CD4-positive, alpha-beta T cell treated with Interleukin-1 beta for 1 hour (primary cell): ENCODE results near the gene DSTN.

Experiments
- DNase-seq, 2 donors: peaks; one replicate each; pipeline ENCODE4 v3.0.0-alpha.2; 2020 to 2022

DSTN gene

DNA sequence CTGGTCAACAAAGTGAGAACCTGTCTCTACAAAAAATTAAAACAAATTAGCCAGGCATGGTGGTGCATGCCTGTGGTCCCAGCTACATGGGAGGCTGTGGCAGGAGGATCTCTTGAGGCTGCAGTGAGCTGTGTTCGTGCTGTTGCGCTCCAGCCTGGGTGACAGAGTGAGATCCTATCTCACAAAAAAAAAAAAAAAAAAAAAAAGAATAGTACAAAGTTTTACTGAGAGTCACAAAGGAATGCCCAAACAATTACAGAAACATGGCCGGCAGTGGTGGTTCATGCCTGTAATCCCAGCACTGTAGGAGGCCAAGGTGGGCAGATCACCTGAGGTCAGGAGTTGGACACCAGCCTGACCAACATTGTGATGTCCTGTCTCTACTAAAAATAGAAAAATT is 14.8 kb upstream of the DSTN start:
- no peak for DNase-seq

DNA sequence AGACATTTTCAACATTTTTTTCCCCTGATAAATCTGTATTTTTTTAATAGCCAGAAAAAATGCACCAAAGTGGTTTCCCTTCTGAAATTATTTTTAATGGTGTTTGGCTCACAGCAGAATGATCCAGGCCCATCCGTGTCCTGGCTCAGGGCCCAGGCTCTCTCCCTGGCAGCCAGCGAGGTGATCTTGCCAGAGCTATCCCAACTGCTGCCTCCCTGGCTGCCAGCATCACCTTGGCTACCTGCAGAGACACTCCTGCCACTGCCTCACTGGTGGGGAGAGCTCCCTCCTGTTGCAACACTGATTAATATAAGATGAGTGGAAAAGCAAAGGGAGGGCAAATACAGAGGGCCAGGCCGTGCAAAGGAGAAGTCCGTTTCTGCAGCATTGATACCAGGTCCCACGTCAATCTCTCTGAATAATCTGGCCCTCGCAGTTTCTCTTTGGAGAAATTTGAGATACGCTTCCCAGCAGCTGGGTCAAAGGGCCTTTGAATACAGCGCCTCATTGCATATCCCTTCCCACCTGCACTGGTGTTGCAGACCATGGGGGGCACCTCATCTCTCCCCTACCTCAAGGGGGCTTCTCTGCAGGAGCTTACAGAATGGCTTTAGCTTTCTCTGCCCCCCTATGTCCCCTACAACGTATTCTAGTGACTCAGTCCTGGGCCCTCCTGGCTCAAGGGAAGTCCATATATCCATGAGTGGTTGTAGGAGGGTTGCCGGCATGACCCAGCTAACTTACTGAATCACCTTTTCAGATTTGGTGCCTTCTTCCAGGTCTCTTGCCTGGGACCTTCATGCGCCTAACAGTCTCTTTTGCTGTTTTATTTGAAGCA is 12.8 kb upstream of the DSTN start:
- DNase-seq, result no peak

DNA sequence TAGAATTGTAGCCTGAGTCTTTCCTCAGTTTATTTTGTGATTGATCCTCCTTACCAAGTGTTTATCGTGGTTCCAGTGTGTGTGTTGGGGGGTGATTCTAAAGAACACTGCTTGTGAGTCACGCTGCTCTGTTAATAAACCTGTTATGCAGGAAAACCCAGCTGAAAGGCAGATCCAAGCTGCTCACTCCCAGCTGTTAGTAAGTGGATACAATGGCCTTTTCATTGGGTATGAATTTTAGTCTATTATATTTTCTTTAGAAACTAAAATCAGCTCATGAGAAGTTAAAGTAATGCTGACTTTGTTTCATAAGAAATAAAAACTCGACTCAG is 12.2 kb upstream of the DSTN start:
- no peak for DNase-seq

DNA sequence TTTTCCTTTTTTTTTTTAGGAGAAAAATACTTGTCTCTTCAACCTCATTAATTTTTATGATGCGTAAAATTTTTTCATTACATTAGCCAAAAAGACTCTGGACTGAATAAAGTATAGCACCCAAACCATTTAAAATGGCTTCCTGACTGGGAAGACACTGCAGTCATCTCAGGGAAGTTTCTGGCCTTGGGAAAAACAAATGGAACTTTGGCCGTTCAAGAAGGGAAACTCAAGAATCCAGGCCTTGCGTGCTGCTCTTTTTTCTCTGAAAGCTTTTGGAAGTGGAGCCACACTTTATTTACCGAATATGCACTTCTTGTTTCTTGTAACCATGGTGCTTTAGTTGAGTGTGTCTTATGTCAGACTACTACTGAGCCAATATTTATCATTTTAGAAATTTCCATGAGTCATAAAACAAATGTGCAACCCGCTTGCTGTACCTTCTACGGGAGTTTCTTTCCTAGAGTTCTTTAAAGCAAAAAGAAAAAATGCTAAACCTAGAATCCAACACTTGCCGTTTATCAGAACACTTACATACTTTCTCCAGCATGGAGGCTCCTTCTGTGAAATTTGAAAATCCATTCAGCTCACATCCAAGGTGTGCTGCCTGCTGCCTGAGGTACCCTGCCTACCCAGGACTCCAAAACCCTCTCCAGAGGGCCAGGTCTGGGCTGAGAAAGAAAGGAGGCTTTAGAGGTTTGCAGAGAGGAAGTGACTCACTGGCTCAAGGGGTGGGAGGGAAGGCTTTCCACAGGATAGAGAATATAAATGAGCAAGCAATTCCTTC is 11.5 kb upstream of the DSTN start:
- DNase-seq, result peak in 1 of 2 donors; percentile 9

DNA sequence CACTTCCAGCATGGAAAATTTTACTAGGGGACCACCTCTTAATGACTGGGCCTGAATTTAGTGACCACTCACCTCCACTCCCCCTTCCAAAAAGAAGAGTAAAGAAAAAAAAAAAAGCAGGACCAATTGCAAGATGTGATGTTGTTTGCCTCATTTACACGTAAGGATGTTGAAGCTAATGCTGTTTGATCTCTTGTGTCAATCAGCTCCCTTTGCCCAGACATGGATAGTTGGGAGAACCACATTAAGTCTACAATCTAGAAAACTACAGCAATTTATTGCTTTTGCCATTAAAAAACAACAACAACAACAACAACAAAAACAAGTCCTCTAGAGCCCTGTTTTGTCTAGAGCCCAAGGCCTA is 11.0 kb upstream of the DSTN start:
- DNase-seq, result no peak

DNA sequence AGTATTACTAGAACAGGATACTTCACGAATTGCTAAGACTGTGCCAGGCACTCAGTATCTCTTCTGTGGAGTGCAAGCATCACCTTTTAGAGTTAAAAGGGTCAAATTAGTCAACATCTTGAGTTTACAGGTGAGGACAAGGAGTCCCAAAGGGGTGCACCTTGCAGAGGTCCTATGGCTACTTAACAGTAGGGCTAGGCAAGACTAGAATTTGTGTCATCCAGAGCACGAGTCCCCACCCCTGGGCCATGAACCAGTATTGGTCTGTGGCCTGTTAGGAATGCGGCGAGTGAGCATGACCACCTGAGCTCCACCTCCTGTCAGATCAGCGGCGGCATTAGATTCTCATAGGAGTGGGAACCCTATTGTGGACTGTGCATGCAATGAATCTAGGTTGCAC is 10.5 kb upstream of the DSTN start:
- DNase-seq, result no peak

DNA sequence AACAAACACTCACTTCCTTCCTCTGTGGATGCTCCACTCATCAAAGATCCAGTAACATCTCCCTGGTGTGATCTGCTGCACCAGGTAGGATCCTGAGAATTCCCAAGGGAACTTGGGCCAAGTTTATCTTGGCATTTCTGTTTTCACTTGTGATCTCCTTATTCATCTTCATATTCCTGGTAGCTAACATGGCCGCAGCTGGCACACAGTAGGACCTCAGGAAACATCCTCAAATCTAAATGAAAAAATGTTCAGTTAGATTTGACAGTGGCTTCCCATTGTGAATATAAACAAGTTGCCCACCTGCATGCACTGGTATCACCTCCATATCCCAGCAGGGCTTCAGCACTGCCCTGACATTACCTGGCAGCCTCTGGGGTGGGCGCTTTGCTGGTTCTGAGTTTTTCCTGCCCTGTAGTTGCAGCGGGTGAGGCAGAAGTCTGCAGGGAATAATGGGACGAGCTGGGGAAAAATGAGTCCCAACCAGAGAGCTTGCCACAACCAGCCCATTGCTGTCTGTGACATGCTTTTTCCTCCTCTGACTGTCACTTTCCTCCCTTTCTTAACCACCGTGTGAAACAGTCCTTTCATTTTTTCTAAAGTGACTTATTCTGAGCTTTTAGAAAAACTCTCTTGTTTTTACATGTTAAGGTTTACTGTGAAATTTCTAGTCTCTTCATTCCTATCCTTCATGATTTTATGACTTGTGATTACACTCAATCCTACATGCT is 9.4 kb upstream of the DSTN start:
- DNase-seq, result no peak

DNA sequence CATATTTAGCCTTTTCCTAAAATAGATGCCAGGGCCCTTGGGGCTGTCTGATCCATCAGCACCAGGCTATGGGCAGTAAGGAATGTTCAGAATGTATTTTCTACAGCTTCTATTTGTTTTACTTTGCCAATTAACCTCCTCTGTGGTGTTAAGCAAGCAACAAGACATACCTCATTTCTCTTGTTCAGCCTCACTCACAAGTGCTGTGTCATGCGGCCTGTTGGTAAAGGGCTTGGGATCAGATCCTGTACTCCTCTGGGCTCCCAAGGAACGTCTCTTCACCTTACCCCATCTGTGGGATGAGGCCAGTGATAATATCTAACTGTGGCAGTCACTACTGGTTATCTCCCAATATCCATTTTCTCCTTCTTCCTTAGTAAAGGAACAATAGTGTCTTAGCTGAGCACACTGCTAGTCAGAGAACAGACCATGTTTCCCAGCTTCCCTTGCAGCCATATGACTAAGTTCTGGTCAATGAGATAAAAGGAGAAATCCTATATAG is 7.0 kb upstream of the DSTN start:
- no peak for DNase-seq

DNA sequence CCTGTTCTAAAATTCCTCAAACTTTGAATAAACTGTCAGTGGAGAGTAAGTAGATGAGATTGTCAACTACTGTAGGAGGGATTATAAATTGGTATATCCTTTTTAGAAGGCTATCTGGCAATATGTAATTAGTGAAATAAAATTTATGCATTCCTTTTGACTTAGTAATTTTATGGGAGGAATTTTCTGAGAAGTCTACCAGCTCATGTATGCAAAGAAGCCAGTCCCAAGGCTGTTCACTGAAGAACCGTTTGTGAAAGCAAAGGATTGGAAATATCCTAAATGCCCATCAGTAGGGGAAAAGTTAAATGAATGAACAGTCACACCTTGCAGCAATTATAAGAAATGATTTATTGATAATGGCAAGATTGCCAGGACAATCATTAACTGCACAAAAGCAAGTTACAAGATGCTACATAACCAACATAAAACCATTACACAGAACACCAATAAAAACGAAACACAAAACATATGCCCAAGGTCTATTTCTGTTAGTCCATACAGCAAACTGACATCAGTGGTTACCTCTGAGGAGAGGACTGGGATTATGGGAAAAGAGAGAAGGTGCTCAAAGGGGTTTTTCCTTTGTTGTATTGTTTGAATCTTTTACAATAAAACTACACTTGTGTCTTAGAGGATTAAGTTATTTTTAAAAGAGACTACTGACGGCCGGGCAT is 4.6 kb upstream of the DSTN start:
- no peak for DNase-seq

DNA sequence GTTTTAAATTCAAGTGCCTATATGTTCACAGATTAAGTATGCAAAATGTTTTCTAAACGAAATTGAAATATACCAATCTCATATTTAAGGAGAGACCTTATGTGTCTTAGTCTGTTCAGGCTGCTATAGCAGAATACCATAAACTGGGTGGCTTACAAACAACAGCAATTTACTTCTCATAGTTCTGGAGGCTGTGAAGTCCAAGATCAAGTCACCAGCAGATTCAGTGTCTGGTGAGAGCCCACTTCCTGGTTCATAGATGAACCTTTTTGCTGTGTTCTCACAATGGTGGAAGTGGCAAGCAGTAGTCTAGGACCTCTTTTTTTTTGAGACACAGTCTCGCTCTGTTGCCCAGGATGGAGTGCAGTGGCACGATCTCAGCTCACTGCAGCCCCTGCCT is 3.5 kb upstream of the DSTN start:
- no peak for DNase-seq

DNA sequence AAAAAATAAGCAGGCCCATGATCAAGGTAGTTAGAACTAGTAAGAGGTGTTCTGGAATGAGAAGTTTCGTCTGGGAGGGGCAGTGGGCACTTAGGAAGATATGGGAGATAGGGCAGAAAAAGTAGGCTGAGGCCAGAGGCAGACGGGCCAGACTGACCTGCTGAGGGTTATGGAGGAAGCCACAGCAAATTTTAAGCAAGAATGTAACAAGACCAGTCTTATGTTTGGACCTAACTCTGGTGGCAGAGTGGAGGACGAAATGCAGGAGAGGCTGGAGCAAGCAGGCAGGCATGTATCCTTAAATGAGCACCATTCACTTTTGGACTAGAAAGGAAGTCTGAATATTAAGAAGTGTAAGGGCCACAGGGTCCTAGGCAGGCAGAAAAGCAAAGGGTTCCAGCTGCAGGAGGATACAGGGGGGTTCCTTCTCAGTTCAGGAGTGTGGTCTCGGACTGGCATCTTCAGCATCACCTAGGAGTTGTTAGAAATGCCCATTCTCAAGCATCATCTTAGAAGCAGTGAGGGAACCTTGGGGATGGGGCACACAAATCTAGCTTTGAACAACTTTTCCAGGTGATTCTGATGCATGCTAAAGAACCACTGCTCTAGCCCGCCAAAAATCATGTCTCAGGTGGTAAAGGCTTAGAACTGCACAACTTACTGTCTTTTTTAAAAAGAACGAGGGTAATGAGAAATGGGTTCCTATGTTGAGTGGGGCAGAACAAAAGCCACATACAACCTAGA is 1.7 kb upstream of the DSTN start:
- no peak for DNase-seq

DNA sequence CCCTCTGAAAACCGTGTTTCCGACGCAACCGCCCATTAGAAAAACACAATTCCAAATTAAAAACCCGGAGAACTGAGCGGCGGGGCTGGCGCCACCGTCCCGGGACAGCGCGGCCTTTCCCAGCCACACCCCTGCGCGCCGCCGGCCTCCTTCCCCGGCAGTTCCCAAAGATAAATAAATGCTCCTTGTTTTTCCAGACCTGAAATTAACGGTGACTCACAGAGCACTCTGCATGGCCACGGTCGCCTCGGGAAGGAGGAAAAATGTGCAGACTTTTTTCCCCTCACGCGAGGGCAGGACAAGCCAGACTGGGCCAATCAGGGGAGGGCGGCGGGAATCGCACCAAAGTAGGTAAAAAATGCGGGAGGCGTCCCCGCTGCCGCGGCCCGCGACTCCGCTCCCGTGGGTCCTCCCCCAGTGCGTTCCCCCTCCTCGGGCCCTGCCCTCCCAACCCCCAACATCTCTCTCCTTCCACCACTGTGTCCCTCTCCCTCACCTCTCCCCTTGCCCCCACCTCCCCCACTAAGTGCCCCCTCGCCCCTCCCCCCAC is 828 bp upstream of the DSTN start:
- peak in 1 of 2 donors; percentile 0 for DNase-seq

DNA sequence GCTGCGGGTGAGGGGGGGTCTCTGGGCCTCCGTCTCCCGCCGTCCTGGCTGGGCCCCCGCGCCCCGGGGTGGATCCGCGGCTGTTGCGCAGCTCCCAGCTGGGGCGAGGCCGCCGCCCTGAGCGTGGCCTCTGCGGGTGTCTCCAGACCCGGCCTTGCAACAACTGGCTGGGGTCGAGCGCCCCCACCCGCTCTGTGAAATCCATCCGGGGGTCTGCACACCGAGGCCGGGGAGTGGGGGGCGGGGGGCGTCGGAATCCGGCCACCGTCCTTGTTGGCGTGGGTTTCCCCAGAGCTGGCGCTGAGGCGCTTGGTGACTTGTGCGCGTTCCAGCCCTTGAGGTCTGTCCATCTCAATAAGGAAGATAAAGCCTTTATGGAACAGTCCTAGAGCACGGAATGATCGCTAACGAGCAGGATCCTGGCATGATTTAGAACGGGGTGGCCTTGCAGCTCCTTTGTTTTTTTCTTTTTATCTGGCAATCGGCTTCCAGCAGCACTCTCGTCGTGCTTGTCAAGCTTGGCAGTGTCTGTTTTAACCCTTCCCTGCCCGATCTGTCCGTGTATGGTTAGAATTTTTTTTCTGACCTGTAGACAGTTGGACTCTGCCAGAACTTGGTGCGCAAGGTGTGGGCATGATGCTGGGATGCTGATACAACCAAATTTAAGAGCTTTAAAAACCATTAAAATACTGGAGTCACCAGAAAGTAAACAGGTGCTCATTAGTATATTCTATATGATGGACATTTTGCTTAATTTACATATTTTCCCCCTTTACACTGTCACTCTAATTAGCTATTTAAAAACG is 675 bp downstream of the DSTN start:
- DNase-seq, result peak; percentile 14 to 19

DNA sequence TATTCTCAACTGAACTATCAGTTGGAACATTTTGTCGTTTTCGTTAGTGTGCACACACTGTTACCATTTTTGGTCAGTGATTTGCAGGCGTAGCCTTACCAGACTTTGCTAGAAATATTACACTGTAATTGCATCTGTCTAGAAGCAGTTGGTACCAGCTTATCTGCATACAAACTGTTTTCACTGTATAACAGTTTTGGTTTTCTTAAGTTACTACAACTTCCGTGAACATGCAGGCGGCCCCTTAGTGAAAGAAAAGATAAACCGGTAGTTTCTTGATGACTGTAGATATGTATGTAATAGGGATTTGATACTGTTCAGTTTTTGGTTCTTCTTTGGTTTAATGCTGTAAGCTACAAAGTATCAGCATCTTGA is 1.3 kb downstream of the DSTN start:
- DNase-seq, result peak in 1 of 2 donors; percentile 13

DNA sequence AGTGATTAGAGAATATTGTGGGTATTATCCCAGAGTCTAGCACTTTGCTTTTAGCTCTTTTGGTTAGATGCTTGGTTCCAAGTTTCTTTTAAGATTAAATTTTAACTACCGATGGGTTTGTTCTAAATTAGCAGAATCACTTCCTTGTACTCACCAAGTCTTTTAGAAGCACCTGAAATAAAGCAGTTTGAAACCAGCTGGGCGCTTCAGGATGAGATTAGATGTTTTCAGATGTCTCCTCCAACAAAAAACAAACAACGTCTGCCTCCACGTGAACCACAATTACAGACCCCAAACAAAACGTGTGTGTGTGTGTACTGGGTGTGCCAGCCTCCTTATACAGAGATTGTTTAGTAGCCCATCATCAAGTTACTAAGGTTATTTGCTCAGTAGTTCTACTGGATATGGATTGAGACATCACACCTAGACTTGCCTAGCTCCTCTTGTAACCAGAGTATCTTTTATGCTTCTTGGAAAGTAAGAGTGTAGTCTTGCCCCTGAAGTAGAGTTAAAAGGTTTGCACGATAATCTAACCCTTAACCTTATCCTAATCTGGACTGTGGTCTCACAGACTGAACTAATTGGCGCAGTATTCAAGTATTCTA is 2.3 kb downstream of the DSTN start:
- DNase-seq, result no peak

DNA sequence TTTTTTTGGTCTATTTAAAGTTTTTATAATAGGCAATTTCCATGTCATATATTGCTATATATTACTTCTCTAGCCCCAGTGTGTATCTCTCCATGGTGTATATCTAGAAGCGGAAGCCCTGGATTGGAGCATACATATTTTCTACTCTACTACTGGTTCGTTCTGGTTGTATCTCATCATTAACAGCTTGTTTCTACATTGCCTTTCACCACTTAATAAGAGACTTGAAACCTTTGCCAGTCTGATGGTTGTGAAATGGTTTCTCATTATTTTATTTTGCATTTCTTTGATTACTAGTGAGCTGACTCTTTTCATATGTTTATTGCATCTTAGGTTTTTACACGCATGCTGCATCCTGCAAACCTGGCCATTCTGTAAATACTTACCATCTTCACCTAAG is 3.6 kb downstream of the DSTN start:
- no peak for DNase-seq

DNA sequence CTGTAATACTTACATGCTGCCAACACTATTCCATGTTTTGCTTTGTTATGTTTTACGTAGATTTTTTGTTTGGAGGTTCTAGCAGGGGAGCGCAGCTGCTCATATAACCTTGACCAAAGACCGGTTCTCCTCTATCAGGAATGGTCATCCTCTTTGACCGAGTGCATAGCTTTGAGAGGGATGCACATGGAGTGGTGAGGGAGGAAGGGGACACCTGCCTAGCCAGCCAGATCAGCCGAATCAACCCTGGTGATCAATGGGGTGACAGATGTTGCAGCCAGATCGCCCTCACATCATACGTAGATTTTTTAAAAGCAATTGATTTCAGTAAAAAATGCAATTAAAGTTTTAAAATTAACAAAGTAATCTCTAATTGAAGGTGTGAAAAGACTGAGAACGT is 6.3 kb downstream of the DSTN start:
- DNase-seq, result no peak

DNA sequence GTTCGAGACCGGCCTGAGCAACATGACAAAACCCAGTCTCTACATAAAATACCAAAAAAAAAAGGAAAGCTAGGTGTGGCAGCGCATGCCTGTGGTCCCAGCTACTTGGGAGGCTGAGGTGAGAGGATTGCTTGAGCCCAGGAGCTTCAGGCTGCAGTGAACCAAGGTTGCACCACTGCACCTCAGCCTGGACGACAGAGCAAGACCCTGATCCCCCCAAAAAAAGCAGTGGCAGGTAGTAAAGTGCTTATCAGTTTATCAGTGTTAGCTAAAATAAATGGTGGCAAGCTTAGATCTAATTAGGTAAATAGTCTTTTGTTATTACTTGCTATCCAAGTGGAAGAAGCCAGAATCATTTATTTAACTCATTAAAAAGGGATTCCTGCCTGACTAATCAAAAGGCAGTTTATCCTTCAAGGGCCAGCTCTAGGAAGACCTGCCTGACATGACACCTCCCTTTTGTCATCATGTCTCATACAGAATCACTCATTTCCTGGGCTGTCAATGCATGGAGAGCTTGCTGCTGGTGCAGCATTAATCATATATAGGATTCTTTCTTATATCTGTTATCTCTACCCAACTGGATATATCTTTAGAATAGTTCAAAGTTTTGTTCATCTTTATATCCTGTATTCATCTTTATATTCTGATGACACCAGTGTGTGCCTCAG is 9.6 kb downstream of the DSTN start:
- DNase-seq, result no peak

DNA sequence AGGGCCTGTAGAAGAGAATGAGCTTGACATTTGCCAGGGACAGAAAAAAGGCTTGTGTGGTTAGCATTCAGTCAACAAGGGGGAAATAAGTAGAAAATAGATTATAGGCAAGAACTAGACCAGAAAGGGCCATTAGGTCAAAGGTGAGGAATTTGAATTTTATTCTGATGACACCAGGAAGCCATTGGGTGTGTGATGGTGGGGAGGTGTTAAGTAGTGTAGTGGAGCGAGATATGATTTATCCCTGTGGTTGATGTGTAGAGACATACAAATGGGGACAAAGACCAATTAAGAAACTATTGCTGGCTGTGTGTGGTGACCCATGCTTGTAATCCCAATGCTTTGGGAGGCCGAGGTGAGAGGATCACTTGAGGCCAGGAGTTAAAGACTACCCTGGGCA is 11.0 kb downstream of the DSTN start:
- no peak for DNase-seq

DNA sequence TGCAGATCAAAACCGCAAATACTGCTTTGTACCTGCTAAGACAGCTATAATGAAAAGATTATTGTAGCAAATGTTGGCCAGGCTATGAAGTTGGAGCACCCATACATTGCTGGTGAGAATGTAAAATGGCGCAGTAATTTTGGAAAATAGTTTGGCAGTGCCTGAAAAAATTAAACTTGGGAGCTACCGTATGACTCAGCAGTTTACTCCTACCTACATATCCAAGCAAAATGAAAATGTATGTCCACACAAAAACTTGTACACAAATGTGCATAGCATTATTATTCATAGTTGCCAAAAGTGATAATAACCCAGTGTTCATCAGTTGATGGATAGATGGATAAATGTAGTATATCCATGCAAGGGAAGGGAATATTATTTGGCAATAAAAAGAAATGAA is 13.3 kb downstream of the DSTN start:
- DNase-seq, result no peak
